Measurements from ENCODE around the gene POU2AF1.

Gene POU2AF1, protein sequence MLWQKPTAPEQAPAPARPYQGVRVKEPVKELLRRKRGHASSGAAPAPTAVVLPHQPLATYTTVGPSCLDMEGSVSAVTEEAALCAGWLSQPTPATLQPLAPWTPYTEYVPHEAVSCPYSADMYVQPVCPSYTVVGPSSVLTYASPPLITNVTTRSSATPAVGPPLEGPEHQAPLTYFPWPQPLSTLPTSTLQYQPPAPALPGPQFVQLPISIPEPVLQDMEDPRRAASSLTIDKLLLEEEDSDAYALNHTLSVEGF

GRCh38 chr11:111378861-111379601 lies at the start of gene POU2AF1:
Gene POU2AF1, minus strand, starts transcription at chr11:111379275. Its CDS starts 98 bp downstream, at chr11:111379177.
- TF ChIP-seq, protein P1, sequence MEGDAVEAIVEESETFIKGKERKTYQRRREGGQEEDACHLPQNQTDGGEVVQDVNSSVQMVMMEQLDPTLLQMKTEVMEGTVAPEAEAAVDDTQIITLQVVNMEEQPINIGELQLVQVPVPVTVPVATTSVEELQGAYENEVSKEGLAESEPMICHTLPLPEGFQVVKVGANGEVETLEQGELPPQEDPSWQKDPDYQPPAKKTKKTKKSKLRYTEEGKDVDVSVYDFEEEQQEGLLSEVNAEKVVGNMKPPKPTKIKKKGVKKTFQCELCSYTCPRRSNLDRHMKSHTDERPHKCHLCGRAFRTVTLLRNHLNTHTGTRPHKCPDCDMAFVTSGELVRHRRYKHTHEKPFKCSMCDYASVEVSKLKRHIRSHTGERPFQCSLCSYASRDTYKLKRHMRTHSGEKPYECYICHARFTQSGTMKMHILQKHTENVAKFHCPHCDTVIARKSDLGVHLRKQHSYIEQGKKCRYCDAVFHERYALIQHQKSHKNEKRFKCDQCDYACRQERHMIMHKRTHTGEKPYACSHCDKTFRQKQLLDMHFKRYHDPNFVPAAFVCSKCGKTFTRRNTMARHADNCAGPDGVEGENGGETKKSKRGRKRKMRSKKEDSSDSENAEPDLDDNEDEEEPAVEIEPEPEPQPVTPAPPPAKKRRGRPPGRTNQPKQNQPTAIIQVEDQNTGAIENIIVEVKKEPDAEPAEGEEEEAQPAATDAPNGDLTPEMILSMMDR (conservative IDR thresholded peaks at IDR 0.05; ENCODE audit: low read length) = no peak
- H3K4me3 ChIP-seq (ENCODE audit: low read length) = peak within 1 kb of the TSS; percentile 11
- DNase-seq (ENCODE audit: low read depth) = peak; percentile 36

- H3K4me3 ChIP-seq (ENCODE audit: low read length) = no peak overlapping the region
- TF ChIP-seq, protein P1 (conservative IDR thresholded peaks at IDR 0.05; ENCODE audit: low read length) = no peak
- DNase-seq (ENCODE audit: low read depth) = no peak
Measured at GRCh38 chr11:111428113-111428876, 49.2 kb upstream of the POU2AF1 start.

DNA sequence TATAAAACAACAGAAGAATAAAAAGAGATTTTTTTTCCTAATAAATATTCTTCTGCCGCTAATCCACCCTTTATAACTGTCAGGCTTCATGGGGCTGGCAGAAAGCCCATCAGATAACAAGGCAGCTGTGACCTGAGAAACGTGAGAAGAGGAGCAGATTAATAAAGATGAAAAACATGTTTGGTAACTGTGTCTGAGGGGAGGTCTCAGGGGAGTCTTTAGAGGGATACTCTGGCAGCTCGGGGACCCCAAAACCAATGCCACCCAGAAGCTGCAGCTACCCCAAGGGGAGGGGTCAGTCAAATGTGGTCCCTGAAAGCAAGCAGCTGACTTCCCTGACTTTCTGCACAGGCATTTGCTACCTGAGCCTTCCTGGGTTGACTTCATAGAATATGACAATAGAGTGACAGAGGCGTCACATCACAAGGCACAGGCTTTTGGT lies 48.4 kb upstream of the POU2AF1 start:
- H3K4me3 ChIP-seq (ENCODE audit: low read length) = no peak overlapping the region
- TF ChIP-seq, protein P1 (conservative IDR thresholded peaks at IDR 0.05; ENCODE audit: low read length) = no peak
- DNase-seq (ENCODE audit: low read depth) = no peak

GRCh38 chr11:111426617-111427016 lies 47.5 kb upstream of the POU2AF1 start:
- TF ChIP-seq, protein P1 (conservative IDR thresholded peaks at IDR 0.05; ENCODE audit: low read length) = no peak
- no peak overlapping the region for H3K4me3 ChIP-seq (ENCODE audit: low read length)
- no peak for DNase-seq (ENCODE audit: low read depth)

GRCh38 chr11:111423250-111423615 lies 44.2 kb upstream of the POU2AF1 start:
- TF ChIP-seq, protein P1 (conservative IDR thresholded peaks at IDR 0.05; ENCODE audit: low read length) = no peak
- no peak overlapping the region for H3K4me3 ChIP-seq (ENCODE audit: low read length)
- no peak for DNase-seq (ENCODE audit: low read depth)

GRCh38 chr11:111422494-111423249 lies 43.6 kb upstream of the POU2AF1 start:
- TF ChIP-seq, protein P1 (conservative IDR thresholded peaks at IDR 0.05; ENCODE audit: low read length) = peak; percentile 58
- no peak for DNase-seq (ENCODE audit: low read depth)
- no peak overlapping the region for H3K4me3 ChIP-seq (ENCODE audit: low read length)

All from AG10803 (cell line).